Osteoblast (primary cell): ENCODE measurements around the gene SON. TPM values are rescaled to one million over a fixed set of nuclear protein-coding genes. Genes with fewer than 3 reads are reported as not detected.

Source experiments
- DNase-seq: peaks from one replicate; pipeline ENCODE4 v3.0.0; 2011; ENCODE audit warnings: low spot score, mixed read lengths; ENCODE audit not compliant: insufficient read length; ENCODE audit errors: missing footprints
- H2AFZ ChIP-seq: 2 replicates; pipeline ENCODE4 v1.6.0; 2011; ENCODE audit warnings: mild to moderate bottlenecking, low read length
- H3K27ac ChIP-seq: 2 replicates; pipeline ENCODE4 v1.5.1; 2011; ENCODE audit warnings: mild to moderate bottlenecking, low read depth, low read length, moderate library complexity
- H3K27me3 ChIP-seq: 2 replicates; pipeline ENCODE4 v1.6.0; 2012; ENCODE audit warnings: mild to moderate bottlenecking, control low read depth, inconsistent platforms, low read length, moderate library complexity; ENCODE audit not compliant: insufficient read depth
- H3K36me3 ChIP-seq: 2 replicates; pipeline ENCODE4 v1.5.1; 2011; ENCODE audit warnings: mild to moderate bottlenecking, low read length, control low read depth, moderate library complexity; ENCODE audit not compliant: insufficient read depth
- H3K4me1 ChIP-seq: 2 replicates; pipeline ENCODE4 v1.5.1; 2011; ENCODE audit warnings: mild to moderate bottlenecking, low read length, control low read depth, moderate library complexity; ENCODE audit not compliant: insufficient read depth
- H3K4me2 ChIP-seq: 2 replicates; pipeline ENCODE4 v1.6.0; 2011; ENCODE audit warnings: mild to moderate bottlenecking, low read length; ENCODE audit not compliant: insufficient read depth
- H3K4me3 ChIP-seq: fragments of 200-600 bp; sonication (generic); 3 replicates; pipeline ENCODE4 v1.5.1; 2012; ENCODE audit warnings: mild to moderate bottlenecking, low read length, inconsistent platforms; ENCODE audit not compliant: insufficient read depth
- H3K79me2 ChIP-seq: 2 replicates; pipeline ENCODE4 v1.6.0; 2012; ENCODE audit warnings: mild to moderate bottlenecking, low read length, control low read depth, inconsistent platforms; ENCODE audit not compliant: insufficient read depth
- H3K9me3 ChIP-seq: 2 replicates; pipeline ENCODE4 v1.5.1; 2011; ENCODE audit warnings: low read depth, low read length, control low read depth
- H4K20me1 ChIP-seq: 2 replicates; pipeline ENCODE4 v1.6.0; 2012; ENCODE audit warnings: mild to moderate bottlenecking, low read length, control low read depth; ENCODE audit not compliant: insufficient read depth
- total RNA-seq: library from RNA; depleted of rRNA; stranded (reverse); fragments of >200 nt; gene quantifications from 2 replicates; pipeline ENCODE4 v1.2.3, GENCODE V29; 2012
- TF ChIP-seq, protein P1 (sequence below): IDR thresholded peaks from 2 replicates; pipeline ENCODE4 v1.5.1; 2011; ENCODE audit warnings: mild to moderate bottlenecking, low read depth, low read length, moderate library complexity; ENCODE audit errors: extremely low read depth

SON gene
- total RNA-seq, 1 donor: 137 TPM

DNA sequence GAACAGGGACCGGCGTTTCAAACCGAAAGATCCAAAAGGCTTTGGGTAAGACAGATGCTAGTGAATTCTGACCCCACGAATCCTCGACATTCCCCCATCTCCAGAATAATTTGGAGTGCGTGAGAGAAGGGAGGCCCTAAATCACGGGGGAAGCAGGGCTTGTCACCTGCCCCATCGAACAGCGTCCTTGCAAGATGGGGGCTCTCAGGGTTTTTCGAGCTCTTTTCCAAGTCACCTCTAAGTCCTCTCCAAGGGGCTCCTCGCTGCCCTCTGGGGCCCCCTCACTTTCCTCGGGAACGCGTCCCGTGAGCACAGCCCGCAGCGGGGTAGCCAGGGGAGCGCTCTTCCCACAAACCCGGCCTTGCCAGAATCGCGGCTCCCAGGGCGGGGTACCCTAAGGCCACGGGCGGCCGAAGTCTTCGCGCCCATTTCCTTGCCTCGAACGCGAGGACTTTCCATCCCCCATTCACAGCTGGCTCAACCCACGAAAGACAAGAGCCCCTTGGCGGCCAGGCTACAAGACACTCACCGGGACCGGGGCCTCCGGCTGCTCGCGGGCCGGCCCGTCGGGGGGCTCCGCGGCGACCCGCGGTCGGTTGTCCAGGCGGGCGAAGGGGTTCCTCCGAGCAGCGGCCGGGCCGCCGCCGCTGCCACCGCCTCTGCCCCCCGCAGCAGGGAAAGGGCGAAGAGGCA lies 45.1 kb downstream of the SON start:
- peak; percentile 87 for DNase-seq

DNA sequence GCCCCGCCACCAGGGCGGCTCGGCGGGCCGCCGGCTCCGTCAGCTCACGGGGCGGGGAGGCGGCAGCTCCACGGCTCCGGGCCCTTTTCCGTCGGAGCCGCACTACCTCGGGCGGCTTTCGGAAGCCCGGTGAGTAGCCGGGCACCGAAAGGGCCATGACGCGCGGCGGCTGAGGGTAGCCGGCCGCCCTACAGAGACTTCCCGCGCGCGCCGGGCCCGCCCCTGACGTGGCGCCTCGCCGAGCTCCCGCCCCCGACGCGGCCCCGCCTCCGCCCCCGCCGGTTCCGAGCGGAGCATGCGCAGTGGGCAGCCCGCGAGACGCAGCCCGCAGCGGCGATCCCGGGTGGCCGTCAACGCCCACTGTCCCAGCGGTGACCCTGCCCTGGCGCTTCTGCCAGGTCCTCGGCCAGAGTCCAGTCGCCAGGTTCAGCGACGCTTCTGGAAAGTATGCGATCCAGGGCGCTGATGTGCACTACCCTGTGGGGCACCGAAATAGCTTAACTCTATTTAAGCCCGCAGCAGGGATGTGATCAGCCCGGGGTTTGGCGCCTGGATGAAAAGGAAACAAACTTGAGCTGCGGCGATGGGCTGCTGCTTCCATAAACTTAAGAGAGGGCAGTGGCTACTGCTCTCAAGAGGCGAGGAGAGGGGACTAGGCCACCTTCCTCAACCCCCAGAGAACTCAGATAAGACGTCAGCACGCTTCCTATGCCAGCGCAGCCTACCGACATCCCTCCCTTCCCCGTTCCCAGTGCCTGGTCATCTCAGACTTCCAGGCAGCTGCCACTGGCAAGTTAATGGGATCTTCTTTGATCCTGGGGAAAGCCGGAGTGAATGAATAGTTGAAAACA lies 45.9 kb downstream of the SON start, which contains the start of gene DONSON:
Gene DONSON, minus strand, starts transcription at position 200 of the 851 bp plus-strand sequence. Its CDS starts 43 bp downstream, at position 157.
- no peaks in the 10 kb centered on the region for H3K27me3 ChIP-seq
- H3K79me2 ChIP-seq: peaks cover 32% of the 10 kb centered on the region
- TF ChIP-seq, protein P1, sequence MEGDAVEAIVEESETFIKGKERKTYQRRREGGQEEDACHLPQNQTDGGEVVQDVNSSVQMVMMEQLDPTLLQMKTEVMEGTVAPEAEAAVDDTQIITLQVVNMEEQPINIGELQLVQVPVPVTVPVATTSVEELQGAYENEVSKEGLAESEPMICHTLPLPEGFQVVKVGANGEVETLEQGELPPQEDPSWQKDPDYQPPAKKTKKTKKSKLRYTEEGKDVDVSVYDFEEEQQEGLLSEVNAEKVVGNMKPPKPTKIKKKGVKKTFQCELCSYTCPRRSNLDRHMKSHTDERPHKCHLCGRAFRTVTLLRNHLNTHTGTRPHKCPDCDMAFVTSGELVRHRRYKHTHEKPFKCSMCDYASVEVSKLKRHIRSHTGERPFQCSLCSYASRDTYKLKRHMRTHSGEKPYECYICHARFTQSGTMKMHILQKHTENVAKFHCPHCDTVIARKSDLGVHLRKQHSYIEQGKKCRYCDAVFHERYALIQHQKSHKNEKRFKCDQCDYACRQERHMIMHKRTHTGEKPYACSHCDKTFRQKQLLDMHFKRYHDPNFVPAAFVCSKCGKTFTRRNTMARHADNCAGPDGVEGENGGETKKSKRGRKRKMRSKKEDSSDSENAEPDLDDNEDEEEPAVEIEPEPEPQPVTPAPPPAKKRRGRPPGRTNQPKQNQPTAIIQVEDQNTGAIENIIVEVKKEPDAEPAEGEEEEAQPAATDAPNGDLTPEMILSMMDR: no peak
- peaks cover 8% of the 10 kb centered on the region for H3K4me1 ChIP-seq
- H3K9me3 ChIP-seq: no peaks in the 10 kb centered on the region
- H4K20me1 ChIP-seq: no peaks in the 10 kb centered on the region
- H2AFZ ChIP-seq: peak within 1 kb of the TSS; percentile 92
- peak within 1 kb of the TSS; percentile 97 for H3K4me2 ChIP-seq
- H3K4me3 ChIP-seq: peak within 1 kb of the TSS; percentile 95
- peak; percentile 98 for DNase-seq
- H3K27ac ChIP-seq: peak within 1 kb of the TSS; percentile 92
- peaks cover 5% of the 10 kb centered on the region for H3K36me3 ChIP-seq

More for the DNA sequence above, 45.1 kb downstream of the SON start:
- H3K4me2 ChIP-seq: peak overlapping the region; percentile 97
- no peaks in the 10 kb centered on the region for H3K9me3 ChIP-seq
- no peaks in the 10 kb centered on the region for H4K20me1 ChIP-seq
- H3K79me2 ChIP-seq: peaks cover 32% of the 10 kb centered on the region
- peak overlapping the region; percentile 84 for H2AFZ ChIP-seq
- TF ChIP-seq, protein P1: no peak
- H3K27ac ChIP-seq: peak overlapping the region; percentile 92
- H3K27me3 ChIP-seq: no peaks in the 10 kb centered on the region
- H3K4me1 ChIP-seq: peaks cover 8% of the 10 kb centered on the region
- peak overlapping the region; percentile 95 for H3K4me3 ChIP-seq
- H3K36me3 ChIP-seq: peaks cover 8% of the 10 kb centered on the region

DNA sequence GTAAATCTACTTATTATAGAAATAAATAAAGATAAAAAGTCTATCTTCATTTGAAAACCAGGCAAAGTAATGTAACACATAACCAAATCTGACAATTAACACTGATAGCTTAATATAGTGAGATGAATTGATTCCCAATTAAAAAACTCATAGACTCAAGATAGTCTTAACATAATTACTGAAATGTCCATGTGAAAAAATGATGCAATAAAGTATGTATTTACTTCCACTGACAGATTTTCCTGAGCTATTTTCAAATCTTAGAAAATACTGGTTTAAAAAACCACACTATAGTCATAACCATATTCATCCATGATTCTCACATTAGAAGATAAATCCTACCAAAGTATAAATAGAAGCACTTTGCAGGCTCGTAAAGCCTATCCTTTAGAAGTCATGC lies 55.2 kb downstream of the SON start:
- H2AFZ ChIP-seq: no peak overlapping the region
- no peak overlapping the region for H3K27ac ChIP-seq
- H3K4me3 ChIP-seq: no peak overlapping the region
- no peaks in the 10 kb centered on the region for H4K20me1 ChIP-seq
- TF ChIP-seq, protein P1: no peak
- H3K4me1 ChIP-seq: no peaks in the 10 kb centered on the region
- no peak for DNase-seq
- no peaks in the 10 kb centered on the region for H3K9me3 ChIP-seq
- H3K4me2 ChIP-seq: no peak overlapping the region
- peaks cover 64% of the 10 kb centered on the region for H3K36me3 ChIP-seq
- H3K79me2 ChIP-seq: no peaks in the 10 kb centered on the region
- H3K27me3 ChIP-seq: no peaks in the 10 kb centered on the region

DNA sequence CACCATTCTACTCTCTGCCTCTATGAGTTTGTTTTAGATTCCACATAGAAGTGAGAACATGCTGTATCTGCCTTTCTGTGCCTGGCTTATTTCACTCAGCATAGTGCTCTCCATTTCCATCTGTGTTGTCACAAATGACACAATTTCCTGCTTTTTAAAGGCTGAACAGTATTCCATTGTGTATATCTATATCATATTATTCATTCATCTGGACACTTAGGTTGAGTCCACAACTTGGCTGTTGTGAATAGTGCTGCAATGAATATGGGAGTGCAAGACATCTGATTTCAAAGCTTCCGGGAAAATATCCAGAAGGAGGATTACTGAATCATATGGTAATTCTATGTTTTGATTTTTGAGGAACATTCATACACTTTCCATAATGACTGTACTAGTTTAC lies 65.7 kb downstream of the SON start:
- DNase-seq: no peak
- Histone ChIP-seq H4K20me1 (no peaks in the 10 kb centered on the region), H3K27me3 (no peaks in the 10 kb centered on the region), H3K79me2 (no peaks in the 10 kb centered on the region), H3K4me3 (no peak overlapping the region), H3K4me1 (no peaks in the 10 kb centered on the region), H3K9me3 (no peaks in the 10 kb centered on the region), H3K27ac (no peak overlapping the region), H3K36me3 (peaks cover 18% of the 10 kb centered on the region), H2AFZ (no peak overlapping the region), H3K4me2 (no peak overlapping the region)
- TF ChIP-seq, protein P1: no peak
